HL-60 (cell line): ENCODE data around the gene IFT80.

ENCODE experiments used
- DNase-seq, 2 experiments: peaks; one replicate each; pipeline ENCODE4 v3.0.0-alpha.2; 2010 to 2020; ENCODE audit warnings: low read depth in 1 of 2, low spot score in 1 of 2
- H3K27ac ChIP-seq: fragments of 250-450 bp; sonication (Bioruptor Pico); replicated peaks from 2 replicates; pipeline ENCODE4 v1.5.1; 2020; ENCODE audit warnings: mild to moderate bottlenecking, moderate library complexity
- H3K27me3 ChIP-seq: fragments of 250-450 bp; sonication (Bioruptor Pico); 2 replicates; pipeline ENCODE4 v1.5.1; 2021; ENCODE audit warnings: mild to moderate bottlenecking, moderate library complexity; ENCODE audit not compliant: insufficient read depth, poor library complexity, severe bottlenecking
- H3K4me3 ChIP-seq: replicated peaks from 2 replicates; pipeline ENCODE4 v1.5.1; 2011; ENCODE audit warnings: mild to moderate bottlenecking, control low read depth, low read length; ENCODE audit not compliant: insufficient read depth
- CTCF ChIP-seq: IDR thresholded peaks from one replicate; pipeline ENCODE4 v1.5.1; 2011; ENCODE audit warnings: low read length, control low read depth, inconsistent platforms; ENCODE audit not compliant: insufficient read depth
- GABPA ChIP-seq: IDR thresholded peaks from 2 replicates; pipeline ENCODE4 v1.6.1; 2012; ENCODE audit warnings: low read depth
- POLR2AphosphoS5 ChIP-seq: IDR thresholded peaks from 2 replicates; pipeline ENCODE4 v1.6.1; 2012; ENCODE audit warnings: low read depth
- REST ChIP-seq: IDR thresholded peaks from 2 replicates; pipeline ENCODE4 v1.6.1; 2012; ENCODE audit warnings: low read depth; ENCODE audit not compliant: insufficient replicate concordance
- SPI1 ChIP-seq: IDR thresholded peaks from 2 replicates; pipeline ENCODE4 v1.6.1; 2012; ENCODE audit warnings: low read depth, mild to moderate bottlenecking, borderline replicate concordance

Gene IFT80

GRCh38 chr3:160286231-160286630 is 112.8 kb downstream of the IFT80 start:
- no peak for TF ChIP-seq GABPA
- TF ChIP-seq CTCF: no peak
- TF ChIP-seq REST: no peak
- TF ChIP-seq SPI1: peak; percentile 37; the same call in 1 of the 2 replicates
- Histone ChIP-seq H3K27me3 (no peaks in the 10 kb centered on the region), H3K27ac (no peak overlapping the region), H3K4me3 (no peak overlapping the region)
- DNase-seq: no peak

- H3K27me3 ChIP-seq: no peaks in the 10 kb centered on the region
- no peak for DNase-seq
- H3K4me3 ChIP-seq: no peak overlapping the region
- no peak overlapping the region for H3K27ac ChIP-seq
- TF ChIP-seq REST (no peak), SPI1 (no peak), CTCF (no peak), GABPA (no peak), POLR2AphosphoS5 (no peak)
These were observed 118.2 kb downstream of the IFT80 start for GRCh38 chr3:160280836-160281235.

- no peak for DNase-seq
- Histone ChIP-seq H3K27me3 (no peaks in the 10 kb centered on the region), H3K4me3 (no peak overlapping the region), H3K27ac (no peak overlapping the region)
- TF ChIP-seq CTCF (no peak), GABPA (no peak), REST (no peak), POLR2AphosphoS5 (no peak), SPI1 (no peak)
These were observed 119.4 kb downstream of the IFT80 start for GRCh38 chr3:160279657-160280056.
